ENCODE results near the gene CCT5. TPM values are rescaled to one million over a fixed set of nuclear protein-coding genes. Genes with fewer than 3 reads are reported as not detected.
A peak's percentile ranks its signal among the peaks of the same experiment; 100 is the strongest.

The CCT5 gene
- polyA plus RNA-seq, 3 donors = 142 to 236 (median 229) TPM

DNA sequence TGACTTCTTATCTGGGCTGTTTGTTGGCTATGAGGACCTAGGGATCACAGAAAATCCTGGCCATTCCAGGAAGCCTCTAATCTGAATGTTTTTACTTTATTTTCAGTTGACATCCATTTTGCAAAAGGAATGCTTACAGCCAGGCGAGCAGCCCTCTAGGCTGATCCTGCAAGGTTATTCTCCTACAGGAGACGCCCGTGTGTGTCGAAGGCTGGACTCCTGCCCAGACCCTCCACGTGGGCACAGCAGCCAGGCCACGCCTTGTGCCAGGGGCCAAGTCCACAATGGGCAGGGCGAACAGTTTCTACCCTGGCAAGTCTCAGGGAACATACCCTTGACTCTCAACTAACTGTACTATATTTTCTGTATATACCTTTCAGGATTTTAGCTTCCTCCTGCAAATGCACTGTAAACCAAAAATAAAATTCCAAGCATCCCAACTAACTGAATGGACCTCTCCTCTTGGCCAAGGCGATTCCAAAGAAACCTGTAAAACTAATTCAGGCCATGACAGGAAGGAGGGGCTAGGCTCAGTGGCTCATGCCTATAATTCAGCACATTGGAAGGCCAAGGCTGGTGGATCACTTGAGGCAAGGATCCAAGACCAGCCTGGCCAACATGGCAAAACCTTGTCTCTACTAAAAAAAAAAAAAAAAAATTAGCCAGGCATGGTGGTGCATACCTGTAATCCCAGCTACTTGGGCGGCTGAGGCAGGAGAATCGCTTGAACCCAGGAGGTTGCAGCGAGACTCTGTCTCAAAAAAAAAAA, 51.9 kb downstream of the CCT5 start:
- no peak overlapping the region for H3K4me3 ChIP-seq (replicated peaks in 1 of 3; ENCODE audit: low read depth in 2 of 3, low read length in 3 of 3)
- no peaks in the 10 kb centered on the region for H3K36me3 Mint-ChIP-seq
- H3K4me1 ChIP-seq (ENCODE audit: control insufficient read depth in 1 of 2, insufficient read depth in 2 of 2, low read length in 2 of 2) = no peaks in the 10 kb centered on the region
- no peaks in the 10 kb centered on the region for H3K36me3 ChIP-seq (replicated peaks in 1 of 2; ENCODE audit: control insufficient read depth in 1 of 2, insufficient read depth in 2 of 2, low read length in 2 of 2)
- no peak overlapping the region for H3K4me3 Mint-ChIP-seq
- no peak overlapping the region for H3K4me2 ChIP-seq (replicated peaks; ENCODE audit: extremely low read depth, low read length, poor library complexity, severe bottlenecking)
- H3K27ac Mint-ChIP-seq = peak overlapping the region in 1 of 7 donors; percentile 55
- no peak overlapping the region for H3K9ac ChIP-seq (ENCODE audit: insufficient read depth, low read length, poor library complexity, severe bottlenecking)
- 95% methylated on average over 7 of the region's 11 CpGs for WGBS (ENCODE audit: insufficient coverage)
- no peaks in the 10 kb centered on the region for H3K79me2 ChIP-seq (ENCODE audit: insufficient read depth, low read length)
- TF ChIP-seq, protein P1, sequence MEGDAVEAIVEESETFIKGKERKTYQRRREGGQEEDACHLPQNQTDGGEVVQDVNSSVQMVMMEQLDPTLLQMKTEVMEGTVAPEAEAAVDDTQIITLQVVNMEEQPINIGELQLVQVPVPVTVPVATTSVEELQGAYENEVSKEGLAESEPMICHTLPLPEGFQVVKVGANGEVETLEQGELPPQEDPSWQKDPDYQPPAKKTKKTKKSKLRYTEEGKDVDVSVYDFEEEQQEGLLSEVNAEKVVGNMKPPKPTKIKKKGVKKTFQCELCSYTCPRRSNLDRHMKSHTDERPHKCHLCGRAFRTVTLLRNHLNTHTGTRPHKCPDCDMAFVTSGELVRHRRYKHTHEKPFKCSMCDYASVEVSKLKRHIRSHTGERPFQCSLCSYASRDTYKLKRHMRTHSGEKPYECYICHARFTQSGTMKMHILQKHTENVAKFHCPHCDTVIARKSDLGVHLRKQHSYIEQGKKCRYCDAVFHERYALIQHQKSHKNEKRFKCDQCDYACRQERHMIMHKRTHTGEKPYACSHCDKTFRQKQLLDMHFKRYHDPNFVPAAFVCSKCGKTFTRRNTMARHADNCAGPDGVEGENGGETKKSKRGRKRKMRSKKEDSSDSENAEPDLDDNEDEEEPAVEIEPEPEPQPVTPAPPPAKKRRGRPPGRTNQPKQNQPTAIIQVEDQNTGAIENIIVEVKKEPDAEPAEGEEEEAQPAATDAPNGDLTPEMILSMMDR (IDR thresholded peaks at IDR 0.05) = no peak
- H3K9me3 ChIP-seq (replicated peaks in 1 of 2; ENCODE audit: control insufficient read depth in 1 of 2, insufficient read depth in 1 of 2, low read length in 2 of 2) = no peaks in the 10 kb centered on the region
- H2AFZ ChIP-seq (ENCODE audit: insufficient read depth, low read depth, low read length, poor library complexity, severe bottlenecking) = no peak overlapping the region
- H4K20me1 ChIP-seq (ENCODE audit: insufficient read depth, low read length) = no peaks in the 10 kb centered on the region
- peaks cover 3% of the 10 kb centered on the region for H3K4me1 Mint-ChIP-seq
- H3K9me3 Mint-ChIP-seq = peaks cover 0 to 1% (median 0%) of the 10 kb centered on the region in 7 donors
- H3K27ac ChIP-seq (ENCODE audit: low read depth in 1 of 2, low read length in 2 of 2) = no peak overlapping the region
- intact Hi-C loops (cut with micrococcal nuclease) = no loop called here
- peaks cover 0 to 3% of the 10 kb centered on the region in 2 donors for H3K27me3 ChIP-seq (ENCODE audit: control insufficient read depth in 2 of 2, insufficient read depth in 2 of 2, low read length in 2 of 2)
- DNase-seq = no peak
- H3K27me3 Mint-ChIP-seq (ENCODE audit: low read depth in 3 of 3) = peaks cover 3 to 11% (median 11%) of the 10 kb centered on the region in 3 donors

GRCh38 chr5:10303201-10303600, 53.1 kb downstream of the CCT5 start:
- Mint-ChIP-seq H3K4me1 (peaks cover 7% of the 10 kb centered on the region), H3K27me3 (ENCODE audit: low read depth in 3 of 3) (peaks cover 2 to 17% (median 10%) of the 10 kb centered on the region in 3 donors), H3K36me3 (peaks cover 0 to 4% of the 10 kb centered on the region in 2 donors), H3K4me3 (no peak overlapping the region), H3K27ac (no peak overlapping the region), H3K9me3 (peaks cover 0 to 1% (median 0%) of the 10 kb centered on the region in 7 donors)
- Histone ChIP-seq H3K9me3 (replicated peaks in 1 of 2; ENCODE audit: control insufficient read depth in 1 of 2, insufficient read depth in 1 of 2, low read length in 2 of 2) (no peaks in the 10 kb centered on the region), H3K4me1 (ENCODE audit: control insufficient read depth in 1 of 2, insufficient read depth in 2 of 2, low read length in 2 of 2) (no peaks in the 10 kb centered on the region), H2AFZ (ENCODE audit: insufficient read depth, low read depth, low read length, poor library complexity, severe bottlenecking) (no peak overlapping the region), H3K9ac (ENCODE audit: insufficient read depth, low read length, poor library complexity, severe bottlenecking) (no peak overlapping the region), H3K36me3 (replicated peaks in 1 of 2; ENCODE audit: control insufficient read depth in 1 of 2, insufficient read depth in 2 of 2, low read length in 2 of 2) (no peaks in the 10 kb centered on the region), H4K20me1 (ENCODE audit: insufficient read depth, low read length) (no peaks in the 10 kb centered on the region), H3K4me3 (replicated peaks in 1 of 3; ENCODE audit: low read depth in 2 of 3, low read length in 3 of 3) (no peak overlapping the region), H3K4me2 (replicated peaks; ENCODE audit: extremely low read depth, low read length, poor library complexity, severe bottlenecking) (no peak overlapping the region), H3K79me2 (ENCODE audit: insufficient read depth, low read length) (no peaks in the 10 kb centered on the region), H3K27me3 (ENCODE audit: control insufficient read depth in 2 of 2, insufficient read depth in 2 of 2, low read length in 2 of 2) (peaks cover 0 to 3% of the 10 kb centered on the region in 2 donors), H3K27ac (ENCODE audit: low read depth in 1 of 2, low read length in 2 of 2) (no peak overlapping the region)
- 88% methylated on average over 1 of the region's 2 CpGs for WGBS (ENCODE audit: insufficient coverage)
- TF ChIP-seq, protein P1 (IDR thresholded peaks at IDR 0.05) = no peak
- no peak for DNase-seq
- intact Hi-C loops (cut with micrococcal nuclease) = no loop called here

All from CD14-positive monocyte (primary cell).